Stimulated activated CD8-positive, alpha-beta memory T cell treated with anti-CD3 and anti-CD28 coated beads, Interleukin-7, amount 100 ng/mL, for 48 hours (primary cell): ENCODE measurements around the gene MVB12B.
"Not testable (repeated sequence)": the region's sequence is repeated elsewhere in the genome, so short reads cannot be mapped to it uniquely, and the experiment has no call there.

Source experiments
- DNase-seq, 2 donors: peaks; one replicate each; pipeline ENCODE4 v3.0.0-alpha.2; 2020; ENCODE audit warnings: low read depth in 1 of 2; ENCODE audit errors: extremely low read depth in 1 of 2

Gene MVB12B

DNA sequence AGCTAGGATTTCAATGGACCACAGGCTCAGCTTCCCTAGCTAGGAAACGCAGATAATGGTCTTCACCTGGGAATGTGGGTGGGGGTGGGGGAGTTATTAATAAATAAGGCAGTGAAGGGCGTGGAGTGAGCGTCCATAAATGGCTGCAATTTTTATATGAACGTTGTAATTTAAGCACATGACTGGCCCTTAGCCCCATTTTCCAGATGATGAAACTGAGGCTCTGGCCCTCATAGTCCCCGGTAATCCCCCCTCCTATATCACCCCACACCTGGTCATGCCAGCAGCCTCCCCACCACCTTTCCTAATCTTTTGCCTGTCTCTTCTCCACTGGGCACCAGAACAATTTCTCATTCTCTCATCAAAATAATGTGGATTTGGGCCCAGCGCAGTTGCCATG is 225.2 kb downstream of the MVB12B start:
- no peak for DNase-seq

DNA sequence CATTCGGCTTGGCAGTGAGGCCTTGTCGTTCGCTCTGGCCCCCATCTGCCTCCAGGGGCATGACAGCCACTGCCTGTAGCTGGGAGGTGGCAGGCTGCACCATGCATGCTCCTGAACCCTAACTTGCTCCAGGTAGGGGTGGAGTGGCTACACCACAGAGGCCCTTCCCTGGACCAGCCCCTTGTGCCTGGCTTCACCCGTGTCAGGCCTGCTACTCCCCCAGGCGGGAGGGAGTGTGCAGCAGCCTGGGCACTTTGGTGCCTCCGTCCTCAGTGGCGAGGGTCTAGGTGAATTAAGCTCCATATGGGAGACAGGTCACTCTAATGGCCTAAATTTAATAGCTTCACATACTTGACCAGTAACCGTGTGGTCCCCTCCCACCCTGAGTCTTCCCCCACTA is 227.7 kb downstream of the MVB12B start:
- DNase-seq, result no peak

DNA sequence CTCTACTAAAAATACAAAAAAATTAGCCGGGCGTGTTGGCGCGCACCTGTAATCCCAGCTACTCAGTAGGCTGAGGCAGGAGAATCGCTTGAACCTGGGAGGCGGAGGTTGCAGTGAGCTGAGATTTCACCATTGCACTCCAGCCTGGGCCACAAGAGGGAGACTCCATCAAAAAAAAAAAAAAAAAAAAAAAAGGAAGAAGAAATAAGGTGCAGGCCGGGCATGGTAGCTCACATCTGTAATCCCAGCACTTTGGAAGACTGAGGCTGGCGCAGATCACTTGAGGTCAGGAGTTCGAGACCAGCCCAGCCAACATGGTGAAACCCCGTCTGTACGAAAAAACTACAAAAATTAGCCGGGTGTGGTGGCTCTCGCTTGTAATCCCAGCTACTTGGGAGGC is 228.8 kb downstream of the MVB12B start:
- not testable (repeated sequence) for DNase-seq
